GM10248 (cell line): Measurements from ENCODE around the gene ELMOD1.

Experiments
- CTCF ChIA-PET: fragments of 300-600 bp; sonication (Branson Sonifier 250); formaldehyde crosslinking; extraction: SDS; loops from one replicate; lab custom pipeline; 2021; ENCODE audit warnings: antibody characterized with exemption; lab: Yijun Ruan, JAX
- POLR2A ChIA-PET: fragments of 350-650 bp; sonication (Branson Sonifier 250); formaldehyde crosslinking; extraction: SDS; loops from one replicate; lab custom pipeline; 2020; ENCODE audit warnings: antibody characterized with exemption; lab: Yijun Ruan, JAX
- DNase-seq: peaks from one replicate; pipeline ENCODE4 v3.0.0; 2012; ENCODE audit errors: extremely low spot score
- TF ChIP-seq, protein P1 (sequence below): IDR thresholded peaks from 2 replicates; pipeline ENCODE4 v1.5.1; 2012; ENCODE audit warnings: mild to moderate bottlenecking, low read depth; ENCODE audit errors: extremely low read depth, missing control alignments, control extremely low read depth

The ELMOD1 gene

DNA sequence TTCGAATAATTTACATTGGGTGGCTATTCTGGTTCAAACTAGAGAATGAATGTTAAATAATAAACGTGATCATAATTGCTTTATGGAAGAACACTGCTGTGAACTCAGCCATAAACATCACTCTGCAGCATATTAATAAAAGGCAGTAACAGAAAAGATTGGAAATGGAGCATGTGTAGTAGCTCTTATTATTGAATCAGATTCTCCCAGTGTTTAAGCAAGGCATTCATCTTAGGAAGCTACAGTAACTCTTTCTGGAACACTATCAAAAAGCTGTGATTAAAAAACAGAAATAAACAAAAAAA, 34.7 kb downstream of the ELMOD1 start:
- ChIA-PET CTCF (no interaction called here), POLR2A (no interaction called here)
- DNase-seq, result no peak
- TF ChIP-seq, protein P1, sequence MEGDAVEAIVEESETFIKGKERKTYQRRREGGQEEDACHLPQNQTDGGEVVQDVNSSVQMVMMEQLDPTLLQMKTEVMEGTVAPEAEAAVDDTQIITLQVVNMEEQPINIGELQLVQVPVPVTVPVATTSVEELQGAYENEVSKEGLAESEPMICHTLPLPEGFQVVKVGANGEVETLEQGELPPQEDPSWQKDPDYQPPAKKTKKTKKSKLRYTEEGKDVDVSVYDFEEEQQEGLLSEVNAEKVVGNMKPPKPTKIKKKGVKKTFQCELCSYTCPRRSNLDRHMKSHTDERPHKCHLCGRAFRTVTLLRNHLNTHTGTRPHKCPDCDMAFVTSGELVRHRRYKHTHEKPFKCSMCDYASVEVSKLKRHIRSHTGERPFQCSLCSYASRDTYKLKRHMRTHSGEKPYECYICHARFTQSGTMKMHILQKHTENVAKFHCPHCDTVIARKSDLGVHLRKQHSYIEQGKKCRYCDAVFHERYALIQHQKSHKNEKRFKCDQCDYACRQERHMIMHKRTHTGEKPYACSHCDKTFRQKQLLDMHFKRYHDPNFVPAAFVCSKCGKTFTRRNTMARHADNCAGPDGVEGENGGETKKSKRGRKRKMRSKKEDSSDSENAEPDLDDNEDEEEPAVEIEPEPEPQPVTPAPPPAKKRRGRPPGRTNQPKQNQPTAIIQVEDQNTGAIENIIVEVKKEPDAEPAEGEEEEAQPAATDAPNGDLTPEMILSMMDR, result no peak

DNA sequence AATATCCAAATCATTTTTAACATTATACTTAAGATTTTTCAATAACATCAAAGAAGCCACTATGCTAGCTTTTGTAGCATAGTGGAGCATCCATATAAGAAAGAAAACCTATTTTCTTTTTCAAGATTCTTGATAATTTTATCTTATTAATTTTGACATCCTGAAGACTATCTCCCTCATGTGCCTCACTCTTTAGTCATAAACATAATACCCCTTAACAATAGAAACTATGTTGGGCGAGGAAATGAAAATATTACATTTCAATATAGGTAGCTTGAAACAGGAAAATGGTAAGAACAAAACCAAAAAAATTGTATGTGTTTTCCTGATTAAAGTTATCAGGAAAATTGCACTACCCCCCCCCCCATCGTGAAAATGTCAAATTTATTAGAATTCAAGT, 40.1 kb downstream of the ELMOD1 start:
- ChIA-PET POLR2A (no interaction called here), CTCF (interaction anchor here (1.8 kb wide), 1 partner anchor 8 kb away, joined by 6 read pairs; no protein-coding TSS in a partner anchor)
- TF ChIP-seq, protein P1, result no peak

DNA sequence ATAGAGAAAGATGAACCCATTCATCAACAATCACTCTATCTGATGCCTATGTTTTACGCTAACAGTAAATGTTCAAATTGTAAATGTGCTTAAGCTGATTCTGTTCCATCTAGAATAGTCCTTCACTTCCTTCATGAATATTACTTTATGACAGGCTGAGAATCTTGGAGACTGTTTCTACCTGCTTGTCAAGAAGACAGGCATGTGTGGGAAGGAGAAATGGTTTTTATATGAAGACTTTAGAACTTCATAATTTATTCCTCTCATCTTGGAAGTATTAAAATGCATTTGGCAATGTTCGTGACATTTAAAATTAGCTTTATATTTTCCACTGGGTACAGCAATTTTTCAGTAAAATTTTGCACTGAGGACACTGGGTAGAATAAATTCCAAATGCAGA, 41.0 kb downstream of the ELMOD1 start:
- ChIA-PET CTCF (interaction anchor here (1.0 to 1.8 kb wide), 2 partner anchors 8 to 76 kb away, joined by 4 to 6 read pairs; no protein-coding TSS in a partner anchor), POLR2A (no interaction called here)
- TF ChIP-seq, protein P1, result no peak
- DNase-seq, result no peak

More for the DNA sequence above, 40.1 kb downstream of the ELMOD1 start:
- DNase-seq, result no peak

DNA sequence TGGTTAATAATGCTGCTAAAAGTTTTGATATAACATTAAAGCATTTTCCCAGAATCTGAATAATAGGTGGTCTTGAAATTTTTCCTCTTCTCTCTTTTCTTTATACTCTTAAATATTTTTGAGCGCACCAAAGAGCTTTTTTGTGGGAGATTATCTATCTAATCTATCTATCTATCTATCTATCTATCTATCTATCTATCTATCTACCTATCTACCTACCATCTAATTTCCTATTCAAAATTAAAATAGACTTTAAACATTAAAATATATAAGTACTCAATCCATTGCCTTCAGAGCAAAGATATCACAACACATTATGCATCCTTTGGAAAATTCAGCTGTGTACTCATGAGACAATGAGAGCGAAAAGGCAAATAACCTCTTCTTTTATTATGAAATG, 55.8 kb downstream of the ELMOD1 start:
- TF ChIP-seq, protein P1, result no peak
- CTCF ChIA-PET, result no interaction called here
- DNase-seq, result no peak
- POLR2A ChIA-PET, result interaction anchor here (0.7 kb wide), 1 partner anchor 9 kb away, joined by 4 read pairs; no protein-coding TSS in a partner anchor

DNA sequence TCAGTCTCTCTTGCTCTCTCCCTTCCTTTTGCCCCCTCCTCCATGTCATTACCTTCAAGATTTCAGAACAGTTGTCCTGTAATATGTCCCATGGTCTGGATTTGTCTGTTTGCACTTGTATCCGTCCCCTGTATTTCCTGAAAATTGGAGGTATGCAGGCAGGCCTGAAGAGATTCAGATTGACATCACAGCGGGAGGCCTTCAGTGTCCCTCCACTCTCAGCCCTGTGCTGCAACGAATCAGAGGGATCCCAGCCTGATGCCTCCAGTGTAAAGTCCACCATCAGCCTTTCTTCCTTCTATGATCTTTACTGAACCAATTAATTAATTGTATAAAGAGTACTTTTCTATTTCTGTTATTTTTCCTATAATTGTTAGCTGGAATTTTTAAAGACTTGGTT, 57.3 kb downstream of the ELMOD1 start:
- DNase-seq, result no peak
- POLR2A ChIA-PET, result no interaction called here
- CTCF ChIA-PET, result interaction anchor here (0.7 kb wide), 1 partner anchor 12 kb away, joined by 3 read pairs; no protein-coding TSS in a partner anchor
- TF ChIP-seq, protein P1, result no peak

DNA sequence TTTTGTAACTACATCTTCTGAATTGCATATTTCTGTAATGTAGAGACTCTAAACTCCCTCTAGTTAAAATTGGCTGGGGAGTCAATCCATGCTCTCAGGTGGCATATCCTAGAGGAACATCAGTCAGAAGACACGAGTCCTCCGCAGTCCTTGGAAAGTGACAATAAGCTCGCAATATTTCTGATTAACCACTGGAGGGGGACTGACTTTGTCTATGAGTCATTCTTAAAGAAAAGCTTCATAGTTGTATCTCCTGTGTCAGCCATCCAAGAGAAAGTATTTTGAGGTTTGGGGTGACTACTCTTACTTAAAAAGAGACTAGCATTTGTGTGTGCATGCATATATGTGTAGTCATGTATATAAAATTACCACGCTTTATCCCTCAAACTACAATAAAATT, 60.7 kb downstream of the ELMOD1 start:
- ChIA-PET CTCF (interaction anchor here (0.9 to 1.3 kb wide), 3 partner anchors 29 to 247 kb away, joined by 3 read pairs; no protein-coding TSS in a partner anchor), POLR2A (no interaction called here)
- TF ChIP-seq, protein P1, result no peak
- no peak for DNase-seq

DNA sequence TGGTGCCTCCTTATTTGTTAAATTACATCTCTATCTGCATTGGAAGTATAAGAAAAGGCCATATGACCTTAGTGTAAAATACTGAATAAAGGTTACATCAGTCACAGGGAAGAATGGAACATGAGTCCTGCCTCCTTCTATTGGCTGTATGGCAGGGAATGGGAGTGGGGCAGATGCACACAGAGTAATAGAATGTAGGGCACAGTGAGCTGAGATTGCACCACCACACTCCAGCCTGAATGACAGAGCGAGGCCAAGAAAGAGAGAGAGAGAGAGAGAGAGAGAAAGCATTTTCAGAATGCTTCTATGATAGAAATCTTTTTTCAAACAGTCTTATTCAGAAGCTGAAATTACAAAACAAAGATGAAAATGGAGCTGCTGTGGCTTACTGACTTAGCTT, 62.1 kb downstream of the ELMOD1 start:
- DNase-seq, result no peak
- ChIA-PET POLR2A (no interaction called here), CTCF (interaction anchor here (0.8 to 1.0 kb wide), 4 partner anchors 20 to 54 kb away, joined by 3 to 4 read pairs (median 3); no protein-coding TSS in a partner anchor)
- TF ChIP-seq, protein P1, result no peak
